Upper lobe of left lung (tissue), 4 donors: ENCODE results near the gene TRIM41.

Experiments
- CTCF ChIP-seq, 6 experiments: fragments of 450-650 bp in 4 of 6; fragments of 200-600 bp in 2 of 6; sonication (generic) in 2 of 6; IDR thresholded peaks; one replicate each; pipeline ENCODE4 v1.5.1; 2016 to 2019; ENCODE audit warnings: antibody characterized with exemption in 6 of 6
- EP300 ChIP-seq, 4 donors: sonication (generic); formaldehyde crosslinking; IDR thresholded peaks; one replicate each; pipeline ENCODE4 v1.5.1; 2017; ENCODE audit warnings: antibody characterized with exemption in 4 of 4, control low read depth in 2 of 4
- POLR2A ChIP-seq, 4 donors: fragments of 450-650 bp; IDR thresholded peaks; one replicate each; pipeline ENCODE4 v1.5.1; 2016 to 2017; ENCODE audit warnings: antibody characterized with exemption in 4 of 4, mild to moderate bottlenecking in 2 of 4
- POLR2AphosphoS5 ChIP-seq, 2 donors: sonication (generic); formaldehyde crosslinking; IDR thresholded peaks; one replicate each; pipeline ENCODE4 v1.5.1; 2017; ENCODE audit warnings: antibody characterized with exemption in 2 of 2

- TF ChIP-seq CTCF (IDR thresholded peaks at IDR 0.05), result no peak
- no peak for TF ChIP-seq EP300 (IDR thresholded peaks at IDR 0.05)
- TF ChIP-seq POLR2AphosphoS5 (IDR thresholded peaks at IDR 0.05), result no peak
- TF ChIP-seq POLR2A (IDR thresholded peaks at IDR 0.05), result no peak
Observed at GRCh38 chr5:181242031-181242451, 19.0 kb downstream of the TRIM41 start.
